ENCODE data around the gene CDYL2.

DNA sequence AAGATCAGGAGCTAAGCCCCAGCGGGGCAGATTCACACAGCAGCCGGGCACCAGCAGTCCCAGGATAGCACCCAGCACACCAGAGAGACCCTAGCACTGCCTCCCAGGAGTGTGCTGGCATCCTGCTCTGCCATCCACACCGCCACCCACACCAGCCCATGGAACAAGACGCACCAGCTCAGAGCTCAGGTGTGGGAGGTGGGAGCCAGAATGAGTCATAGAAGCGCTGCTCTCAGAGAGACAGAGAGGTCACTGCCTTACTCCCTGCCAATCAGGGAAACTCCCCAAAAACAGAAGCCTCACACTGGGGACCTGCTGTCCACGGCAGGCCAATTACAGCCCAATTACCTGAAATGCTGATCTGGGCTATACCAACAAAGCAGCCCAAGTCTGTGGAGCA, 64.9 kb downstream of the CDYL2 start:
- no peak for TF ChIP-seq POLR2AphosphoS5 (IDR thresholded peaks at IDR 0.05)
- TF ChIP-seq, protein P1, sequence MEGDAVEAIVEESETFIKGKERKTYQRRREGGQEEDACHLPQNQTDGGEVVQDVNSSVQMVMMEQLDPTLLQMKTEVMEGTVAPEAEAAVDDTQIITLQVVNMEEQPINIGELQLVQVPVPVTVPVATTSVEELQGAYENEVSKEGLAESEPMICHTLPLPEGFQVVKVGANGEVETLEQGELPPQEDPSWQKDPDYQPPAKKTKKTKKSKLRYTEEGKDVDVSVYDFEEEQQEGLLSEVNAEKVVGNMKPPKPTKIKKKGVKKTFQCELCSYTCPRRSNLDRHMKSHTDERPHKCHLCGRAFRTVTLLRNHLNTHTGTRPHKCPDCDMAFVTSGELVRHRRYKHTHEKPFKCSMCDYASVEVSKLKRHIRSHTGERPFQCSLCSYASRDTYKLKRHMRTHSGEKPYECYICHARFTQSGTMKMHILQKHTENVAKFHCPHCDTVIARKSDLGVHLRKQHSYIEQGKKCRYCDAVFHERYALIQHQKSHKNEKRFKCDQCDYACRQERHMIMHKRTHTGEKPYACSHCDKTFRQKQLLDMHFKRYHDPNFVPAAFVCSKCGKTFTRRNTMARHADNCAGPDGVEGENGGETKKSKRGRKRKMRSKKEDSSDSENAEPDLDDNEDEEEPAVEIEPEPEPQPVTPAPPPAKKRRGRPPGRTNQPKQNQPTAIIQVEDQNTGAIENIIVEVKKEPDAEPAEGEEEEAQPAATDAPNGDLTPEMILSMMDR (IDR thresholded peaks at IDR 0.05) = no peak
